Kidney epithelial cell (primary cell): ENCODE measurements around the gene CYP27A1. TPM values are rescaled to one million over a fixed set of nuclear protein-coding genes. Genes with fewer than 3 reads are reported as not detected.

Experiments
- DNase-seq: peaks from one replicate; pipeline ENCODE4 v3.0.0-alpha.2; 2010; ENCODE audit warnings: low read depth
- H3K27me3 ChIP-seq: 2 replicates; pipeline ENCODE4 v1.6.0; 2011; ENCODE audit warnings: low read length; ENCODE audit not compliant: control insufficient read depth, insufficient read depth
- H3K36me3 ChIP-seq: 2 replicates; pipeline ENCODE4 v1.5.1; 2011; ENCODE audit warnings: low read length; ENCODE audit not compliant: control insufficient read depth, insufficient read depth
- H3K4me3 ChIP-seq: 2 replicates; pipeline ENCODE4 v1.5.1; 2011; ENCODE audit warnings: low read depth, mild to moderate bottlenecking, control low read depth, low read length
- CTCF ChIP-seq: IDR thresholded peaks from 2 replicates; pipeline ENCODE4 v1.5.1; 2011; ENCODE audit warnings: mild to moderate bottlenecking, moderate library complexity, low read length, control low read depth, inconsistent platforms; ENCODE audit not compliant: insufficient read depth, poor library complexity, severe bottlenecking
- total RNA-seq: library from RNA; depleted of rRNA; stranded (reverse); fragments of >200 nt; gene quantifications from 2 replicates; pipeline ENCODE4 v1.2.3, GENCODE V29; 2015

Gene CYP27A1
- total RNA-seq, 1 donor from 2014 or later, result 25.3 TPM

- Histone ChIP-seq H3K27me3 (no peaks in the 10 kb centered on the region), H3K36me3 (no peaks in the 10 kb centered on the region), H3K4me3 (no peak overlapping the region)
- no peak for DNase-seq
- TF ChIP-seq CTCF, result no peak
Measured at GRCh38 chr2:218743068-218743467, 38.9 kb upstream of the CYP27A1 start.

- no peak for DNase-seq
- no peak overlapping the region for H3K4me3 ChIP-seq
- H3K36me3 ChIP-seq, result peaks cover 3% of the 10 kb centered on the region
- H3K27me3 ChIP-seq, result no peaks in the 10 kb centered on the region
- TF ChIP-seq CTCF, result no peak
Measured at GRCh38 chr2:218744615-218745014, 37.3 kb upstream of the CYP27A1 start.

- Histone ChIP-seq H3K27me3 (no peaks in the 10 kb centered on the region), H3K4me3 (no peak overlapping the region), H3K36me3 (peaks cover 3% of the 10 kb centered on the region)
- DNase-seq, result no peak
- TF ChIP-seq CTCF, result no peak
Measured at GRCh38 chr2:218745160-218745558, 36.8 kb upstream of the CYP27A1 start.

- TF ChIP-seq CTCF, result no peak
- Histone ChIP-seq H3K27me3 (no peaks in the 10 kb centered on the region), H3K4me3 (no peak overlapping the region), H3K36me3 (peaks cover 3% of the 10 kb centered on the region)
- no peak for DNase-seq
Measured at GRCh38 chr2:218745559-218746469, 36.1 kb upstream of the CYP27A1 start.

DNA sequence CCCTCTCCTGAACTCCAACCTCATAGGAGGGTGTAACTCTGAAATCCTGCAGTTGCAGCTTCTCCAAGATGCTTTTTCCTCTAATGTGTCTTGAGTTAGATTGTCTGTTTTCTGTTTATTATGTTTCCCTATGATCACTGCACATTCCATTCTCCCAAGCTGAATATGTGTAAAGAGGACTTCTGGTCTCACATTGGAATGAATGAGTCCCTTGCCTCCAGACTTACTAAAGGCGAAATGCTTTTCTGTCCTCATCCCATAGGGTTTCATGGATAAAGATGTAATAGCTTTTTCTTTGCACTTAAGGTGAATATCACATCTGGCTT is 35.5 kb upstream of the CYP27A1 start:
- TF ChIP-seq CTCF, result no peak
- no peak for DNase-seq
- Histone ChIP-seq H3K36me3 (peaks cover 3% of the 10 kb centered on the region), H3K4me3 (no peak overlapping the region), H3K27me3 (no peaks in the 10 kb centered on the region)

DNA sequence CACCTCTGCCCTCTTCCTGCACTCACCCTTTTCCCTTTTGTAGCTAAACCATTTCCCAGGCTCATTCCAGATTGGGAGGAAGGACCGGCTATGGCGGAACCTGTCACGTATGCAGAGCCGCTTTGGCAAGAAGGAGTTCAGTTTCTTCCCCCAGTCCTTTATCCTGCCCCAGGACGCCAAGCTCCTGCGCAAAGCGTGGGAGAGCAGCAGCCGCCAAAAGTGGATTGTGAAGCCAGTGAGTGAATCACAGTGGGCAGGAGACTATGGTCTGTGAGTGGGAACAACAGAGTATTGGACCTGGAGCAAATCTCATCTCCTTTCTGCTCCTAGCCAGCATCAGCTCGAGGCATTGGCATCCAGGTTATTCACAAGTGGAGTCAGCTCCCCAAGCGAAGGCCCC is 35.0 kb upstream of the CYP27A1 start:
- H3K36me3 ChIP-seq, result peaks cover 3% of the 10 kb centered on the region
- H3K4me3 ChIP-seq, result no peak overlapping the region
- H3K27me3 ChIP-seq, result no peaks in the 10 kb centered on the region
- no peak for DNase-seq
- TF ChIP-seq CTCF, result no peak
